ENCODE data around the gene CREB3L2. TPM values are rescaled to one million over a fixed set of nuclear protein-coding genes. Genes with fewer than 3 reads are reported as not detected.

The CREB3L2 gene
- total and polyA plus RNA-seq, 2 of the 4 experiments (the other 2 are of a cell fraction): 42.3 to 57.9 TPM

DNA sequence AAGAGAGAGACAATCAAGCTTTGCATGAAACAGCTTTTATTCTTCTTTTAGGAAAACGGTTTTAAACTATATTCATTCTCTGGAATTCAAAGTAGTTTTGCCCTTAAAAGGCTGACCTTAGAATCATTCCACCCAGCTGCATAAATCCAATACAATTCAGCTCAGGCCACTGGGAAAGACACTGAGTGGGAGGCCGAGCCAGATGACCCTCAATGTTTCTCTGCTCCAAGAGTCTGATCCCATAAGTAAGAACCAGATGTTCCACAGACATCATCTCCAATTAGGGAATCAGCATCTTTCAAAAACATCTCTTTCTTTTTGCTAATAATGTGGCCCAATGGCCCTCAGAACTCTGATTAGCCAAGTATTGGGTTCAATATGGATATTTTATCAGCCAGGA, 26.1 kb downstream of the CREB3L2 start:
- H2BK15ac ChIP-seq (ENCODE audit: low read depth, low read length): peak overlapping the region; percentile 43; the same call in 2 of the 3 replicates
- peak overlapping the region; percentile 59; the same call in 1 of the 2 replicates for H3K4ac ChIP-seq (ENCODE audit: low read depth, low read length)
- intact Hi-C loops (cut with micrococcal nuclease) (no loop called here), dilution Hi-C loops (cut with HindIII; ENCODE audit: low sequenced_read_pairs, unreplicated experiment) (no loop called here), in situ Hi-C loops (cut with MboI; ENCODE audit: low sequenced_read_pairs) (loop anchor here (25.0 kb wide), 1 partner anchor 838 kb away; no protein-coding TSS in a partner anchor)
- no peak overlapping the region; the same call in 1 of the 2 replicates for H3K14ac ChIP-seq (replicated peaks; ENCODE audit: low read depth, low read length)
- no peak overlapping the region for H3K4me3 ChIP-seq (ENCODE audit: insufficient read depth, low read depth, low read length)
- H4K91ac ChIP-seq (ENCODE audit: insufficient read depth, low read depth, low read length): peak overlapping the region; percentile 10
- no peak overlapping the region for H3K9ac ChIP-seq (ENCODE audit: low read depth, low read length)
- H3K4me1 ChIP-seq (ENCODE audit: control insufficient read depth, insufficient read depth, low read length): peaks cover 36% of the 10 kb centered on the region
- no peak overlapping the region for H2AK9ac ChIP-seq (replicated peaks; ENCODE audit: low read depth, low read length, poor library complexity)
- H4K8ac ChIP-seq (ENCODE audit: low read depth in 2 of 2, low read length in 2 of 2): peak overlapping the region; percentile 54 to 59
- no peak overlapping the region for H3K56ac ChIP-seq (ENCODE audit: extremely low read depth, insufficient read depth, low read length)
- peaks cover 14 to 76% of the 10 kb centered on the region in 2 experiments for H3K79me1 ChIP-seq (ENCODE audit: low read depth in 1 of 2, low read length in 2 of 2)
- POLR2A ChIA-PET (ENCODE audit: unreplicated experiment): no interaction called here
- no CpG with 5 or more reads among the region's 2 CpGs for WGBS, 2 experiments (ENCODE audit: extremely low coverage in 2 of 2, insufficient read length in 1 of 2)
- H2BK120ac ChIP-seq (ENCODE audit: low read depth, low read length): peak overlapping the region; percentile 43; the same call in 1 of the 2 replicates
- peak overlapping the region; percentile 93 for H2BK5ac ChIP-seq (ENCODE audit: low read depth, low read length, poor library complexity, severe bottlenecking)
- H2BK20ac ChIP-seq (ENCODE audit: low read depth, low read length): peak overlapping the region; percentile 5; the same call in 1 of the 2 replicates
- no peak overlapping the region for H2AK5ac ChIP-seq (ENCODE audit: low read depth, low read length)
- TF ChIP-seq BHLHE40 (IDR thresholded peaks at IDR 0.05; ENCODE audit: low read depth, low read length): no peak
- no peak for TF ChIP-seq FOS (IDR thresholded peaks at IDR 0.05; ENCODE audit: low read depth, low read length)
- TF ChIP-seq CTCF (conservative IDR thresholded peaks at IDR 0.05; ENCODE audit: low read depth, low read length): no peak
- TF ChIP-seq RFX5 (IDR thresholded peaks at IDR 0.05; ENCODE audit: low read depth, low read length): no peak
- no peak for TF ChIP-seq CEBPB (IDR thresholded peaks at IDR 0.05; ENCODE audit: low read depth, low read length)
- TF ChIP-seq NFE2L2 (IDR thresholded peaks at IDR 0.05; ENCODE audit: low read depth, low read length): no peak
- peak overlapping the region; percentile 16; the same call in 1 of the 2 replicates for H3K27ac ChIP-seq (ENCODE audit: insufficient read depth, low read length)
- H3K9me3 ChIP-seq (ENCODE audit: control insufficient read depth, insufficient read depth, low read length): no peaks in the 10 kb centered on the region
- H3K27me3 ChIP-seq (ENCODE audit: control insufficient read depth, insufficient read depth, low read length): no peaks in the 10 kb centered on the region
- ATAC-seq (ENCODE audit: low read depth): no peak
- H3K23ac ChIP-seq (ENCODE audit: low read depth, low read length): no peak overlapping the region
- no peak overlapping the region for H2AFZ ChIP-seq (replicated peaks; ENCODE audit: low read length, poor library complexity)
- BruUV-seq (replicated peaks): no TSS peak
- H4K20me1 ChIP-seq (ENCODE audit: insufficient read depth, low read length): peaks cover 9% of the 10 kb centered on the region; the same call in 1 of the 2 replicates
- H3K18ac ChIP-seq (ENCODE audit: low read depth, low read length): 0 out of 2 replicates have a peak overlapping the region, but pooled peaks have one; percentile 1
- DNase-seq: peak; percentile 70
- peaks cover 21% of the 10 kb centered on the region for H3K9me1 ChIP-seq (ENCODE audit: insufficient read depth, low read length)
- peaks cover 5% of the 10 kb centered on the region for H3K36me3 ChIP-seq (ENCODE audit: control insufficient read depth, insufficient read depth, low read length)
- H4K5ac ChIP-seq (ENCODE audit: low read depth, low read length): 0 out of 2 replicates have a peak overlapping the region, but pooled peaks have one; percentile 13
- CTCF ChIA-PET: no interaction called here
- peak overlapping the region; percentile 0; the same call in 1 of the 2 replicates for H3K4me2 ChIP-seq (ENCODE audit: low read depth, low read length)
